Astrocyte (in vitro differentiated cells and primary cell): ENCODE data around the gene SLC6A4.

Experiments used
- CTCF ChIP-seq: IDR thresholded peaks from 2 replicates; pipeline ENCODE4 v1.5.1; 2011; ENCODE audit warnings: low read depth, mild to moderate bottlenecking, inconsistent platforms, low read length, moderate library complexity; ENCODE audit not compliant: insufficient read depth
- EZH2 ChIP-seq: IDR thresholded peaks from 2 replicates; pipeline ENCODE4 v1.6.1; 2012; ENCODE audit warnings: mild to moderate bottlenecking, low read length, inconsistent platforms; ENCODE audit not compliant: insufficient read depth

- no peak for TF ChIP-seq CTCF
- TF ChIP-seq EZH2: no peak
These were observed 10.4 kb downstream of the SLC6A4 start for GRCh38 chr17:30225112-30225511.
